ENCODE data around the gene TSLP.

Gene TSLP

DNA sequence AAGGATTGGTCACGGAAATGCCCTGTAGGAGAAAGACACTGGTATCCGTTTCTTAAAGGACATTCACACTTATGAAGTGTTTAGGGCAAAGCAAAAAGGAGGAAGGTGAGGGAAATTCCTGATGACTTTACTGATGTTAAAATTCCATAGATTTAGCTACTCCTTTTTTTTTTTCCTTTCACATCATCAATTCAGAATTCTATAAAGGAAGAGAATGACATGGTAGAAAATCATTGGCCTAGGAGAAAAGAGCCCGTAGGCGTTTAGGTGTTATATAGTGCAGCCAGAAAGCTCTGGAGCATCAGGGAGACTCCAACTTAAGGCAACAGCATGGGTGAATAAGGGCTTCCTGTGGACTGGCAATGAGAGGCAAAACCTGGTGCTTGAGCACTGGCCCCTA, at the start of gene TSLP:
TSLP (plus strand) TSS at position 301 of the 400 bp plus-strand sequence. CDS start 178 bp downstream, outside the sequence.
- DNase-seq: no peak

GRCh38 chr5:111022301-111022700, 49.2 kb upstream of the TSLP start:
- no peak for DNase-seq

DNA sequence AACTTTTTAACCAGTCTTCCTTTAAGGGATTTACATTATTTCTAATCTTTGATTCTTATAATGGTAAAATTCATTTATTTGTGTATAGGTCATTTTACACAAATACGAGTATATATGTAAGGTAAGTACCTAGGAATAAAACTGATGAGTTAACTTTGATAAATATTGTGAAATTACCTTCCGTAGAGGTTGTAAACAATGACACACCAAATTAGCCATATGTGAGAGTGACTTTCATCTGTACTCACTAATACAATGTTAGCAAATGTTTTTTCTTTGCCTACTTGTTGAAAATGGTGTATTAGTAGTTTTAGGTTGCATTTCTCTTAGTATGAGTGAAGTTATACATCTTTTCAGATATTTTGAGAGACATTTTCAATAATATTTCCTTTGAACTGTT, 42.6 kb upstream of the TSLP start:
- no peak for DNase-seq

GRCh38 chr5:111043712-111044506, 27.6 kb upstream of the TSLP start:
- DNase-seq: no peak

DNA sequence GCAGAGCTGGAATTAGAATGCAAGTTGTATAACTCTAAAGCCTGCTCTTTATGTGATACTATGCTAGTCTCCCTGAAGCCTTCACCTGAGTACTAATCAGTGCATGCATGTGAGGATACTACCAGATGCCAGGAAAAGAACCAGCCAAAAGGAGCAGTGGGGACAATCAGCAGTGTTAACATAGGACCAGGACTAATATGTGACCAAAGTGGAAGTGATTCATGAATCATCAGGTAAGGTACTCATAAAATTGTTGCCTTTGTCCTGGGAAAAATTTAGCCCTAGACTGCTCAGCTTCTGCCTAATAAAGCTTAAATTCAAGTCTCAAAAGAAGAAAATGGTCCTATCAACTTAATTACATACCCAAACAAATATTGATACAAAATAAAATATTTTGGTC, 13.4 kb upstream of the TSLP start:
- no peak for DNase-seq

GRCh38 chr5:111060169-111060568, 11.3 kb upstream of the TSLP start:
- DNase-seq: no peak

DNA sequence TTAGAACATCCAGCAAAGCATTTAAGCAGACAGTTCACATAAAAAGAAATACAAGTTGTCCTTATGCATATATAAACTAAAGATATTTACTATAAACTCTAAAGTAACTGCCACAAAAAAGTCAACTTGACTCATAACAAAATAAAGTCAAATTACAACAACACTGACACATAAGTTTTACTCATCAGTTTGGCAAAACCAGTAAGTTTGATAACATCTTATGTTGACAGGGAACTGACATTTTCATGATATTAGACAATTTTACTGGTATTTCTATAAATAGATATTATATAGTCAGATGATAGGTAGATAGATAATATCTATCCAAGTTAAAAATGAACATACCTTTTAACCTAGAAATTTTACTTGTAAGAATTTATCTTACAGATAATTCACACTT, 9.9 kb upstream of the TSLP start:
- DNase-seq: no peak

- DNase-seq: no peak
These were observed 7.7 kb upstream of the TSLP start for GRCh38 chr5:111063709-111064322.

- no peak for DNase-seq
These were observed 5.1 kb upstream of the TSLP start for GRCh38 chr5:111066261-111066938.

DNA sequence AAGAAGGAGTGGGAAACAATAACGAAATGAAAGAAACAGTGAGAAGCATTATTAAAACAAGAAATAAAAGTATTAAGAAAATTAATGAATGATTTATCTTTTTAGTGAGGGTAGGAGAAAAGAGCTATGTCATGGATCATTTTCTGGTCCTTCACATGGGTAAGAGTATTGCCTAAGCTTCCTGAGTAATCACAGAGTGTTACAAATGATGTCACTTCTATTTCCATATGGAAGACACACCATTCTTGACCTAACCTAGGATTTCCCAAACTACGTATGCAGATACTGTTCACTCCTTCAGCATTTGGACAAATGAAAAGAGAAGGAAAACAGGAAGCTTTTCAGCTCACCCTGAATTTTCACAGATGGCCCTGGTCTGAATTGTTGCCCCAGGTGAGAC, 3.3 kb upstream of the TSLP start:
- no peak for DNase-seq

- no peak for DNase-seq
These were observed 1.7 kb upstream of the TSLP start for GRCh38 chr5:111069839-111070238.

DNA sequence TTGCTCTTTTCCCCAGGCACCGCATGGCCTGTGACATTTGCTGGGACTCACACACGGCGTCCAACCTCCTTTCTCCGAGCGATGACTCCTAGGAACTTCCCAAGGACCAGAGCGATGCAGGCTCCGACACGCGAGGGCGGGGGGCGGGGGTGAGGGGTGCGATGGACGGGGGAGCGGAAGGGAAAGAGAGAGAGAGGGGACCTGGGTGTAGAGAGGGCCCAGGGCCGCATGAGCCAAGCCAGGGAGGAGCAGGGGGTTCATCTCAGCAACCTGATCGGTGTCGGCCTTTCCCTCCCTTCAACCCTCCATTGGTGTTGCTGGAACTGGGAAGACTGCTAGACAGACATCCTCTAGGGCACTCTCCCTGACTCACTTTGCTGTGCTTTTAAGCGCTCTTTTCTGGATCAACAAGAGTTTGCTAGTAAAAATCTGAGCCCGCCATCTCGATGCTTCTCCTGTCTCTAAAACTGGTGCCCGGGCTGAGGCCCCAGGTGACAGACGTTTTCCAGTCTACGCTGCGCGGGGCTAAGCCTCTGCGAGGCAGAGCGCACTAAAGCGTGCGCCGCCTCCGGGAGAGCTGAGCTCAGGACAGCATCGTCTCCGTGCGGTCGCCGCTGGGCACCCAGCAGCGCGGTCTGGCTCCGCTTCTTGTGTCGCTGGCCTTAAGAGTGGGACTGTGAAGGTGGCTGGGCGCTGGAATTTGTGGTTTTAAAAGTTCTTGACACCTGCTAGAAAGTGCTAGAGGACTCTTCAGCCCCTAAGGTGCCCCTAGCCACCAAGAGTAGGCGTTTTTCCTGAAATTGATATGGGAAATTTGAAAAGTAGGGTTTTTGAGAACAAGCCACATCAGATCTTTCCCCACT, 1.0 kb upstream of the TSLP start:
- no peak for DNase-seq

DNA sequence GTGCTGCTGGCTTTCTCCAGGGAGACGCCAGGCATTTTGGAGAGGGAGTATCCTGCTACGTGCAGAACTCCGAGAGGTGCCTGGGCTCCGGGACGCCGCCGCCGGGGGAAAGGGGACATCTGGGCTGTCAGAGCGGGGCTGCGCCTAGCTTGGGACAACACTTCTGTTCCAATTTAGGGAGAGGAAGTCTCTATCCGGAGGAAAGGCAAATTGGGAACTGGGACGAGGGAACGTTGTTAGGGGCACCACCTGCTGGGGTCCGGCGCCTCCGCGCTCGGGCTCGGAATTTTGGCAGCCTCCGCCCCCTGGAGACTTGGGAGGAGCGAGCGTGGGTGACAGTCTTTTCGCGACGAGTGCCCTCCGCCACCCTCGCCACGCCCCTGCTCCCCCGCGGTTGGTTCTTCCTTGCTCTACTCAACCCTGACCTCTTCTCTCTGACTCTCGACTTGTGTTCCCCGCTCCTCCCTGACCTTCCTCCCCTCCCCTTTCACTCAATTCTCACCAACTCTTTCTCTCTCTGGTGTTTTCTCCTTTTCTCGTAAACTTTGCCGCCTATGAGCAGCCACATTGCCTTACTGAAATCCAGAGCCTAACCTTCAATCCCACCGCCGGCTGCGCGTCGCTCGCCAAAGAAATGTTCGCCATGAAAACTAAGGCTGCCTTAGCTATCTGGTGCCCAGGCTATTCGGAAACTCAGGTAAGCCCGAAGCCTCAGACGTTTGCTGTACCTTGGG, 1.6 kb downstream of the TSLP start:
- DNase-seq: no peak

DNA sequence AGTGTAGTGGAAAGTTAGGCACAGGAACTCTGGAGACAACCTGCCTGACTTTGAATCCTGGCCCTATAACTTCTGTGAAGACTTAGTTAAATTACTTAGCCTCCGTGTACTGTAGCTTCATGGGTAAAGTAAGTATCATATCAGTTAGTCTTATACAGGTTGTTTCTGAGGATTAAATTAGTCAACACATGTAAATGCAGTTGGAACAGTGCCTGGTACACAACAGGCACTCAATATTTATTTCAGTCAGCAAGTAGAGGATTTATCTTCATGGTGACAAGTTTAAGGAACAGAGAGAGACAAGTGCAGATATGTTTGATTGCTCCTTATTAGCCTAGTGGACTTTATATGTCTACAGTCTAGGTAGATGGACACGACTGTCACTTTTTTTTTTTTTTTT, 2.7 kb downstream of the TSLP start:
- DNase-seq: no peak

DNA sequence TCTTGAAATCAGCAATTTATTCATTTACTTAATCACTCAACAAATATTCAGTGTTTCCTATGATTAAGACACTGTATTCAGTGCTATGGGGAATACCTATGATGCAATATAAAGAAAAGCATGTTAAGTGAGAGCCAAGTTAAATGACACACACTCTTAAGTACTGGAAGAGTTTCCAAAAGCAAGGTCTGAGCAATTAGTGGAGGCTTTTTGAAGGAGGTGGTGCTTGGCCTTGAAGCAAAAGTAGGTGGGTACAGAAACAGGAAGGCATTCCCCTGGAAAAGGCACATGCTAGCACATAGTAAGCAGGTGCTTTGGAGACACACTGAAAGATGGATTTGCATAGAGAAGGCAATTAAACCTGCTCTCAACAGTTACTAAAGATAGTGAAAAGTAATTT, 4.0 kb downstream of the TSLP start:
- DNase-seq: no peak

DNA sequence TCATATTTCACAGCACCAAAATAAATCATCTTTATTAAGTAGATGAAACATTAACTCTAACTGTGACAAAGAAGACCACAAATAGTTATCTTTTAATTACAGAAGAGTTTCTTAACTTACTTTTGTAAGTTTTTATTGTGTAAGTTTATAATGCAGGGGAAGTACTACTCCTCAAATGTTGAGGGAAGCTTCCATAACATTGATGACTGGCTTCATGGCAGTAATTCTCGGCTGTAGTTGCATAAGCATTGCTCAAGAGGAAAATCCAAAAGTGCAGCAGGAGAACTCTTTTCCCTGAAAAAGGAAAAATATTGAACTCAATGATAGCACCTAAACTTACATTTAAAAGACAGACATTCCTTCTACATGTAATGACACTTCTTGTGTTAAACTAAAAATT, 4.6 kb downstream of the TSLP start:
- DNase-seq: no peak

DNA sequence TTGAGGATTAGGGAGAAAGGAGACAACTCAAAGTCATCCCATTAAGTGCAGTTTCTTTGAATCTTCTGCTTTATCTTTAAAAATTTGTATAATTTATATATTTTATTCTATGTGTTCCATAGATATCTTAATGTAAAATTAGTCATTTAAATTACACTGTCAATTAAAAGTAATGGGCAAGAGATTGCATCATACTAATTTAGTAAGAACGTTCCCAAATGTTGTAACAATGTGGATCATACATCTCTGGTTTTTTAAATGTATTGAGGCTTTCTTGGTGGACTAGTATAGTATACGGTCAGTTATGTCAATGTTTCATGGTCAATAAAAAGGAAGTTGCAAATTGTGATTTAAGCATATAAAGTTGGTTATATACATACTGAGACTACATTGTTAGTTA, 6.2 kb downstream of the TSLP start:
- DNase-seq: no peak

- no peak for DNase-seq
These were observed 8.3 kb downstream of the TSLP start for GRCh38 chr5:111079846-111080245.

DNA sequence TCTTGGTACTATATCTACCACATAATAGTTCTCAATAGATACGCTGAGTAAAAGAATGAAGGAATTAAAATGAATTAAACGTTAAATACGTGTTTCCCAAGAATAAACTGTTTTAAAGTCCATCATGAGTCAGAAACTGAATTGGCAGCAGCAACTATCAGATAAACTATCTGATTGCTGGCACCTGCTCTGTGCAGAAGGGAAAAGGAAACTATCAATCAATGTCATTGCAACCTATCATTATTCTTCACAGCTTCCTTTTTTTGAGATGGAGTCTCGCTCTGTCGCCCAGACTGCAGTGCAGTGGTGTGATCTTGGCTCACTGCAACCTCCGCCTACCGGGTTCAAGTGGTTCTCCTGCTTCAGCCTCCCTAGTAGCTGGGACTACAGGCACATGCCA, 11.8 kb downstream of the TSLP start:
- DNase-seq: no peak

DNA sequence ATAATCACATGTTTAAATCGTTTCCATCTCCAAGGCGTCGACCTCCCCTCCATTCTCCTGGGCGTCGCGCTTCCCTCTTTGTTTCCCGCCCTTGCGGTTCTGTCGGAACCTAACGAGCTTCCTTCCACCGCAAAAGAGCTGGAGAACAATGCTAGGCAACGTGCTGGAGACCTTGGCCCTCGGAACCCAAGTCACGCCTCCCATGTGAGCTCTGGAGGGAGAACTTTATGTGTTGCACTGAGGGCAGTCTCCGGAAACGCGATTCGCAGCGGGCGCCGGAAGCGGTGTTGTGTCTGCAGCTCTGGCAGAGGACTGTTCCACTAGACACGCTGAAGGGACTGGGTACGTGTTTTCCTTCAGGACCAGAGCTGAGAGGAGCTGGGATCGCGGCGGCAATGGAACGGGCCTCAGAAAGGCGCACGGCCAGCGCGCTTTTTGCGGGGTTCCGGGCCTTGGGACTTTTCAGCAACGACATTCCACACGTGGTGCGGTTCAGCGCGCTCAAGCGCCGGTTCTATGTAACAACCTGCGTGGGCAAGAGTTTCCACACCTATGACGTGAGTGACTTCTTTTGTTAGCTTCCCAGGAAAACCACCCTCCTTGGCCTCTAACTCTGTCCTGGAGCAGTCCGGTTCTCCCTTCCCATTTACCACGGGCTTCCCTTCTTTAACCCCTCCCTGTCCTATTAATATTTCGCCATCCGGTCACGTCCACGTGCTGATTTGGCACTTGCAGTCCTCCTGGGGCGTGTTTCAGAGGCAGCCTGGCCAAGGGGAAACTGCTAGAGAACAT, 20.7 kb downstream of the TSLP start, which contains the start of gene WDR36:
WDR36 (plus strand) TSS at position 287 of the 792 bp plus-strand sequence; CDS start at position 396, 109 bp downstream.
- DNase-seq: peak; percentile 87

DNA sequence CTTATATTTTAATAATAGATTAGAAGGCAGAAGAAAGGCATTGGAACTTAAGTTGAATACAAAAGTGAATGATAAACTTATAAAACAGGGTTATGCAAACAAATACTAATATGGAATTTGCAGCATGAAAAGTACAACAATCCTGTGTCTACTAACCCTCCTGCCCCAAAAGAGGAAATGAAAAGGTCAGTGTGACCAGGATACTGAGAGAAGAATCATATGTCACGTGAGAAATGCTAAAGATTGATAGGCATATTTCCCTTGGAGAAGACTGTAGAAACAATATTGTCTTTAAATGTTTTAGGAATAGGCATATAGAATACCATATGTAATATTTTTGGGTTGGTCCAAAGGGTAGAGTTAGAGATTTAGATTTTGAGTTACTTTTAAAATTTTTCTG, 24.5 kb downstream of the TSLP start:
- no peak for DNase-seq
